ENCODE measurements around the gene INPP5D. TPM values are rescaled to one million over a fixed set of nuclear protein-coding genes. Genes with fewer than 3 reads are reported as not detected.

The INPP5D gene
- total RNA-seq (100 to 1,000 TPM; 117 to 127 TPM), polyA plus RNA-seq (100 to 1,000 TPM in 1 of 2 donors, 10 to 100 TPM in 1; 29.6 to 125 TPM)

DNA sequence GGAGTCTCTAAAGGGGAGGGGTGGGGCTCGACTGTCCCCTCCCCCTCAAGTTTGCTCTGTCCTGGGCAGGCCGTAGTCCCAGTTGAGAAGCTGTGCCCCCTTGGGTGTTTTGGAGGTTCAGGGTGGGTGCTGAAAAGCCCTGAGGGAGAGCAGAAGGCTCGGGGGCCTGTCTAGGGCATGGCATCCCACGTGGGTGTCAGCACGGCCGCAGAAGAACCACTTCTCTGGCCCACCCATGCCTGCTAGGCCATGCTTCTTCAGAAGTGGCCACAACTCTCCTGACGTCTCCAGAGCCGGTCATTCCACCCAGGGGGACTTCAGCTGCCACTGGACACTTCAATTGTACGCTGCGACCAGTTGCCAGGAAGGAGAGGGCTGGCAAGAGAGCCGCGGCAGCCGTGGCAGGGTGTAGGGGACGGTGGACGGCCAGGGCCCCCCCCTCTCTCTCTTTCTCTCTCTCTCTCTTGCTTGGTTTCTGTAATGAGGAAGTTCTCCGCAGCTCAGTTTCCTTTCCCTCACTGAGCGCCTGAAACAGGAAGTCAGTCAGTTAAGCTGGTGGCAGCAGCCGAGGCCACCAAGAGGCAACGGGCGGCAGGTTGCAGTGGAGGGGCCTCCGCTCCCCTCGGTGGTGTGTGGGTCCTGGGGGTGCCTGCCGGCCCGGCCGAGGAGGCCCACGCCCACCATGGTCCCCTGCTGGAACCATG lies at the start of gene INPP5D:
TSS of gene INPP5D (plus strand) at position 546 of the 704 bp plus-strand sequence. CDS start at position 683, 137 bp downstream.
- H3K36me3 ChIP-seq (ENCODE audit: insufficient read depth, low read length), result peaks cover 12% of the 10 kb centered on the region
- intact Hi-C loops (cut with micrococcal nuclease), result loop anchor here (1.0 to 10.0 kb wide), 9 partner anchors 16 to 445 kb away; partner anchors contain the start of gene ATG16L1
- ChIA-PET POLR2A (ENCODE audit: partially characterized antibody) (interaction anchor here (0.9 to 14.9 kb wide), 26 partner anchors 9 to 272 kb away, joined by 3 to 426 read pairs (median 5); partner anchors contain the start of gene ATG16L1), CTCF (ENCODE audit: partially characterized antibody) (interaction anchor here (0.6 to 4.0 kb wide), 22 partner anchors 8 to 208 kb away, joined by 3 to 40 read pairs (median 4); partner anchors contain the start of gene ATG16L1)
- Mint-ChIP-seq H3K4me1 (peaks cover 23 to 60% (median 38%) of the 10 kb centered on the region in 4 donors), H3K27ac (peak within 1 kb of the TSS; percentile 91 to 99 (median 95)), H3K4me3 (peak within 1 kb of the TSS; percentile 87 to 97 (median 97)), H3K27me3 (no peaks in the 10 kb centered on the region), H3K9me3 (no peaks in the 10 kb centered on the region), H3K36me3 (peaks cover 4 to 42% of the 10 kb centered on the region in 2 donors)
- peaks cover 44% of the 10 kb centered on the region for H3K4me1 ChIP-seq (ENCODE audit: insufficient read depth, low read length)
- no peaks in the 10 kb centered on the region for H3K9me3 ChIP-seq (ENCODE audit: control insufficient read depth in 1 of 2, low read length in 2 of 2)
- DNase-seq, result peak; percentile 78 to 90 (median 83)
- peak within 1 kb of the TSS; percentile 95 to 98 for H3K4me3 ChIP-seq (ENCODE audit: low read length in 2 of 2)
- H3K27me3 ChIP-seq (ENCODE audit: insufficient read depth, low read length), result no peaks in the 10 kb centered on the region
- H3K27ac ChIP-seq (ENCODE audit: low read depth, low read length), result peak within 1 kb of the TSS; percentile 91

GRCh38 chr2:233010569-233011267 lies 49.4 kb upstream of the INPP5D start:
- Histone ChIP-seq H3K4me3 (ENCODE audit: low read length in 2 of 2) (no peak overlapping the region), H3K27ac (ENCODE audit: low read depth, low read length) (no peak overlapping the region), H3K4me1 (ENCODE audit: insufficient read depth, low read length) (no peaks in the 10 kb centered on the region), H3K27me3 (ENCODE audit: insufficient read depth, low read length) (no peaks in the 10 kb centered on the region), H3K9me3 (ENCODE audit: control insufficient read depth in 1 of 2, low read length in 2 of 2) (no peaks in the 10 kb centered on the region), H3K36me3 (ENCODE audit: insufficient read depth, low read length) (no peaks in the 10 kb centered on the region)
- peaks cover 0 to 2% (median 0%) of the 10 kb centered on the region in 8 donors for H3K9me3 Mint-ChIP-seq
- intact Hi-C loops (cut with micrococcal nuclease), result no loop called here
- no peaks in the 10 kb centered on the region for H3K36me3 Mint-ChIP-seq
- H3K4me1 Mint-ChIP-seq, result no peaks in the 10 kb centered on the region
- DNase-seq, result no peak
- no peak overlapping the region for H3K4me3 Mint-ChIP-seq
- peaks cover 2 to 3% of the 10 kb centered on the region in 2 donors for H3K27me3 Mint-ChIP-seq
- ChIA-PET CTCF (ENCODE audit: partially characterized antibody) (interaction anchor here (1.0 kb wide), 1 partner anchor 18 kb away, joined by 3 read pairs; no protein-coding TSS in a partner anchor), POLR2A (ENCODE audit: partially characterized antibody) (interaction anchor here (0.6 kb wide), 1 partner anchor 17 kb away, joined by 3 read pairs; no protein-coding TSS in a partner anchor)
- no peak overlapping the region for H3K27ac Mint-ChIP-seq

DNA sequence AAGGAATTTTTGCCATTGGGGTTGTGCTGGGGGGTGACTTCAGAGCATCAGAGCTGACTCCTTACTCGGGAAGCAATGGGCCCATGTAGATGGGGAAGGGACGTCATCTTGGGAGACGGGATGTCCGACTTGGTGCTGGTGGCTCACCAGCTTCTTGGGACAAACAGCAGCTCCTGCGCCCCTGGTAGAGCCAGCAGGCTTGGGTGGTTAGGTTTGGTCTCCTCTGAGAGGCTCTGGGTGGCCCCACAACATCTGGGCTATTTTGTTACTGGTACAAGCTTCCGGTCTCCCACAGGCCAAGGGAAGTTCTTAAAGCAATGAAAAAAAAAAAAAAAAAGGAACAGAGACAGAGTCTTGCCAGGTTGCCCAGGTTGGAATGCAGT lies 48.9 kb upstream of the INPP5D start:
- H3K36me3 ChIP-seq (ENCODE audit: insufficient read depth, low read length), result no peaks in the 10 kb centered on the region
- POLR2A ChIA-PET (ENCODE audit: partially characterized antibody), result no interaction called here
- Mint-ChIP-seq H3K9me3 (peaks cover 0 to 3% (median 0%) of the 10 kb centered on the region in 8 donors), H3K36me3 (no peaks in the 10 kb centered on the region), H3K4me1 (no peaks in the 10 kb centered on the region), H3K4me3 (no peak overlapping the region), H3K27me3 (peaks cover 2 to 3% of the 10 kb centered on the region in 2 donors), H3K27ac (no peak overlapping the region)
- no peaks in the 10 kb centered on the region for H3K27me3 ChIP-seq (ENCODE audit: insufficient read depth, low read length)
- intact Hi-C loops (cut with micrococcal nuclease), result no loop called here
- H3K4me1 ChIP-seq (ENCODE audit: insufficient read depth, low read length), result no peaks in the 10 kb centered on the region
- no peak overlapping the region for H3K27ac ChIP-seq (ENCODE audit: low read depth, low read length)
- no peak overlapping the region for H3K4me3 ChIP-seq (ENCODE audit: low read length in 2 of 2)
- CTCF ChIA-PET (ENCODE audit: partially characterized antibody), result no interaction called here
- H3K9me3 ChIP-seq (ENCODE audit: control insufficient read depth in 1 of 2, low read length in 2 of 2), result no peaks in the 10 kb centered on the region
- no peak for DNase-seq

DNA sequence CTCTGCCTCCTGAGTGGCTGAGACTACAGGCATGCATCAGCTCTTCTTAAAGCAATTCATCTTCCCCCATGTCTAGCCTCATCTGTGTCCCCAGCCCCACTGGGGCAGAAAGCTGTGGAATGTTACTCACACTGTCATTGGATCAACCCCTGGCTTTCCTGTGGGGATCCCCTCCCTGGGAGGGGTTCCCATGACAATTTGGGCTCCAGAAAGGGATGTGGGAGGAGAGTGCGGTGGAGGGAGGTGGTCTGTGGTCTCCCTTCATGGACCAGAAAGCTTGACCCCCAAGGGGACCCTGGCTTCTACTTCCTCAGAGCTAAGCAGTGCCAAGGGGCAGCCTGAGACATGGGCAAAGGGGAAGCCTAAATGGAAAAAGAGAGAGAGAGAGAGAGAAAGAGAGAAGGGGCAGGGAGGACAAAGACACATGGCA lies 48.4 kb upstream of the INPP5D start:
- H3K27ac ChIP-seq (ENCODE audit: low read depth, low read length), result no peak overlapping the region
- H3K9me3 ChIP-seq (ENCODE audit: control insufficient read depth in 1 of 2, low read length in 2 of 2), result no peaks in the 10 kb centered on the region
- intact Hi-C loops (cut with micrococcal nuclease), result no loop called here
- no peaks in the 10 kb centered on the region for H3K36me3 ChIP-seq (ENCODE audit: insufficient read depth, low read length)
- Mint-ChIP-seq H3K27me3 (peaks cover 2 to 3% of the 10 kb centered on the region in 2 donors), H3K27ac (no peak overlapping the region), H3K9me3 (peaks cover 0 to 4% (median 0%) of the 10 kb centered on the region in 8 donors), H3K36me3 (no peaks in the 10 kb centered on the region), H3K4me1 (no peaks in the 10 kb centered on the region), H3K4me3 (no peak overlapping the region)
- ChIA-PET POLR2A (ENCODE audit: partially characterized antibody) (no interaction called here), CTCF (ENCODE audit: partially characterized antibody) (no interaction called here)
- H3K27me3 ChIP-seq (ENCODE audit: insufficient read depth, low read length), result no peaks in the 10 kb centered on the region
- DNase-seq, result no peak
- H3K4me3 ChIP-seq (ENCODE audit: low read length in 2 of 2), result no peak overlapping the region
- no peaks in the 10 kb centered on the region for H3K4me1 ChIP-seq (ENCODE audit: insufficient read depth, low read length)

DNA sequence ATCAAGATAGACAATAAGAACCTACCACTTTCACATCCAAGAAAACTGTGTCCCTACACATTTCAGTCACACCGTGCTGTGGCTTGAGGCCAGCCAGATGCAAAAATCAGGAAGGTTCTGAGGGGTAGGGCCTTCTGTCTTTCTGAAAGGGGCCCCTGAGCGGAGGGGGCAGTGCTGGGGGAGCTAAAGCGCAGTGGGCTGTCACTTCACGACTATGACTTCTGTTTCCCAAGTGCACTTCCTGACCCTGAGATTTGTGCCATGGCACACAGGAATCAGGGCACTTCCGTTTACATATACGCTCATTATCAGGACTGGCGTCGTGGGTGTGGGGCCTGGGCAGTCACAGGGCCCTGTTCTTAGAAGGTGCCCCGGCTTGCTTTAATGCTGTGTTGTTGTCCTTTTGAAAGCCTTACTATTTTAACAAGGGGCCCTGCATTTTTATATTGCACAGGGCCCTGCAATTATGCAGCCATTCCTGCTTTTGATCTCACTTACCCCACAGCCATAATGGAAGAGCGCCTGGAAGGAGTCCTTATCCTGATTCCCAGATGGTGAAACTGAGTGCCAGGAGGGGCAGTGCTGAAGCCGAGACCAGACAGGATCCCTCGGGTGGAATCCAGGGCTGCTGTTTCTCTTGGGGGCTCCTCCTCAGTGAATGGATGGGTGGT lies 47.7 kb upstream of the INPP5D start:
- no peaks in the 10 kb centered on the region for H3K9me3 ChIP-seq (ENCODE audit: control insufficient read depth in 1 of 2, low read length in 2 of 2)
- no peak for DNase-seq
- no peaks in the 10 kb centered on the region for H3K4me1 ChIP-seq (ENCODE audit: insufficient read depth, low read length)
- no peak overlapping the region for H3K27ac ChIP-seq (ENCODE audit: low read depth, low read length)
- no peaks in the 10 kb centered on the region for H3K27me3 ChIP-seq (ENCODE audit: insufficient read depth, low read length)
- Mint-ChIP-seq H3K9me3 (peaks cover 0 to 4% (median 1%) of the 10 kb centered on the region in 8 donors), H3K27me3 (peaks cover 2 to 3% of the 10 kb centered on the region in 2 donors), H3K36me3 (peaks cover 0 to 2% of the 10 kb centered on the region in 2 donors), H3K4me3 (no peak overlapping the region), H3K4me1 (no peaks in the 10 kb centered on the region), H3K27ac (no peak overlapping the region)
- H3K4me3 ChIP-seq (ENCODE audit: low read length in 2 of 2), result no peak overlapping the region
- no peaks in the 10 kb centered on the region for H3K36me3 ChIP-seq (ENCODE audit: insufficient read depth, low read length)
- ChIA-PET POLR2A (ENCODE audit: partially characterized antibody) (no interaction called here), CTCF (ENCODE audit: partially characterized antibody) (no interaction called here)
- intact Hi-C loops (cut with micrococcal nuclease), result no loop called here

- H3K4me1 ChIP-seq (ENCODE audit: insufficient read depth, low read length), result no peaks in the 10 kb centered on the region
- H3K36me3 ChIP-seq (ENCODE audit: insufficient read depth, low read length), result no peaks in the 10 kb centered on the region
- Mint-ChIP-seq H3K4me1 (no peaks in the 10 kb centered on the region), H3K27ac (no peak within 1 kb of the TSS), H3K4me3 (no peak within 1 kb of the TSS), H3K27me3 (peaks cover 2 to 3% of the 10 kb centered on the region in 2 donors), H3K36me3 (peaks cover 0 to 3% of the 10 kb centered on the region in 2 donors), H3K9me3 (peaks cover 0 to 4% (median 3%) of the 10 kb centered on the region in 8 donors)
- intact Hi-C loops (cut with micrococcal nuclease), result no loop called here
- no peaks in the 10 kb centered on the region for H3K27me3 ChIP-seq (ENCODE audit: insufficient read depth, low read length)
- H3K9me3 ChIP-seq (ENCODE audit: control insufficient read depth in 1 of 2, low read length in 2 of 2), result no peaks in the 10 kb centered on the region
- ChIA-PET POLR2A (ENCODE audit: partially characterized antibody) (no interaction called here), CTCF (ENCODE audit: partially characterized antibody) (no interaction called here)
- DNase-seq, result no peak
- no peak within 1 kb of the TSS for H3K4me3 ChIP-seq (ENCODE audit: low read length in 2 of 2)
- no peak within 1 kb of the TSS for H3K27ac ChIP-seq (ENCODE audit: low read depth, low read length)
These were observed 47.1 kb upstream of the INPP5D start, which contains the start of gene NGEF for GRCh38 chr2:233013027-233013461. Gene NGEF, minus strand, starts transcription at chr2:233013256. Its CDS starts 38,366 bp downstream, at chr2:232974890.
